LNCaP clone FGC (cell line): ENCODE measurements around the gene RNPS1.

Experiments
- DNase-seq: peaks from one replicate; pipeline ENCODE4 v3.0.0-alpha.2; 2011; ENCODE audit warnings: low read depth
- H3K4me3 ChIP-seq: 2 replicates; pipeline ENCODE4 v1.5.1; 2011; ENCODE audit warnings: mild to moderate bottlenecking, low read depth, low read length, control low read depth
- TF ChIP-seq, protein P1 (sequence below): IDR thresholded peaks from 2 replicates; pipeline ENCODE4 v1.5.1; 2012; ENCODE audit warnings: mild to moderate bottlenecking; ENCODE audit not compliant: control insufficient read depth, insufficient read depth; ENCODE audit errors: extremely low read depth

RNPS1 gene

DNA sequence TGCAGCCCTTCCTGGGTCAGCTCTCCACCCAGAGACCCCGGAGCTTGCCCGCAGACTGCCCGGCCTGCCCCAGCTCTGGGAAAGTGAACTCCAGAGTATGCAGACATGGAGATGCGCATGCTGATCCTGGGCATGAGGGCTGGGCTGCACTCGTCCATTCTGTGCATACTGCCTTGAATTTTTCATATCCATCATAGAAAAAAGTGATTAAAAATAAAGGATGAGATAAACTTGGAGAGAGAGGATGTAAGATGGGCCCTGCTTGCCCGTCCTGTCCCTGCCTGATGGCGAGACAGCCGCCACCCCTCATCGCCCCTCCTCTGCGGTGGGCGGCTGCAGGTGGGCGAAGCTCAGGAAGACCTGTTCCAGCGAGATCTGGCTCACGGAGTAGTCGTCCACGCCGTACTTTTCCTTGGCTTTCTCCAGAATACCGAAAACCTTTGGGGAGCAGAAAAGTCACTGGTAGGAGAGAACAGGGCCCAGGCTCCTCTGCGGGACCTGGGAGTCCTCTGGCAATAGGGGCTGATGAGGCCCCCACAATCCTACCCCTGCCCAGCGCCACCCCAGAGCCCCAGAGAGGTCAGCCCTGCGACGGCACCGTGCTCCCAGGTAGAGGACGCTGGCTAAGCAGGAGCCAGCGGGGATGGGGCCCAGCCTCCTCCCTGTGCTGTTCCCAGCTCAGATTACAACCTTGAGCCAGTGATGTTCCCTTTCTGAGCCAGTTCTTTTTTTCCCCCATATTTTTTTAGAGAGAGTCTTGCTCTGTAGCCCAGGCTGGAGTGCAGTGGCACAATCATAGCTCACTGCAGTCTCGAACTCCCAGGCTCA is 8.7 kb upstream of the RNPS1 start:
- TF ChIP-seq, protein P1, sequence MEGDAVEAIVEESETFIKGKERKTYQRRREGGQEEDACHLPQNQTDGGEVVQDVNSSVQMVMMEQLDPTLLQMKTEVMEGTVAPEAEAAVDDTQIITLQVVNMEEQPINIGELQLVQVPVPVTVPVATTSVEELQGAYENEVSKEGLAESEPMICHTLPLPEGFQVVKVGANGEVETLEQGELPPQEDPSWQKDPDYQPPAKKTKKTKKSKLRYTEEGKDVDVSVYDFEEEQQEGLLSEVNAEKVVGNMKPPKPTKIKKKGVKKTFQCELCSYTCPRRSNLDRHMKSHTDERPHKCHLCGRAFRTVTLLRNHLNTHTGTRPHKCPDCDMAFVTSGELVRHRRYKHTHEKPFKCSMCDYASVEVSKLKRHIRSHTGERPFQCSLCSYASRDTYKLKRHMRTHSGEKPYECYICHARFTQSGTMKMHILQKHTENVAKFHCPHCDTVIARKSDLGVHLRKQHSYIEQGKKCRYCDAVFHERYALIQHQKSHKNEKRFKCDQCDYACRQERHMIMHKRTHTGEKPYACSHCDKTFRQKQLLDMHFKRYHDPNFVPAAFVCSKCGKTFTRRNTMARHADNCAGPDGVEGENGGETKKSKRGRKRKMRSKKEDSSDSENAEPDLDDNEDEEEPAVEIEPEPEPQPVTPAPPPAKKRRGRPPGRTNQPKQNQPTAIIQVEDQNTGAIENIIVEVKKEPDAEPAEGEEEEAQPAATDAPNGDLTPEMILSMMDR: no peak
- no peak overlapping the region for H3K4me3 ChIP-seq
- DNase-seq: no peak

DNA sequence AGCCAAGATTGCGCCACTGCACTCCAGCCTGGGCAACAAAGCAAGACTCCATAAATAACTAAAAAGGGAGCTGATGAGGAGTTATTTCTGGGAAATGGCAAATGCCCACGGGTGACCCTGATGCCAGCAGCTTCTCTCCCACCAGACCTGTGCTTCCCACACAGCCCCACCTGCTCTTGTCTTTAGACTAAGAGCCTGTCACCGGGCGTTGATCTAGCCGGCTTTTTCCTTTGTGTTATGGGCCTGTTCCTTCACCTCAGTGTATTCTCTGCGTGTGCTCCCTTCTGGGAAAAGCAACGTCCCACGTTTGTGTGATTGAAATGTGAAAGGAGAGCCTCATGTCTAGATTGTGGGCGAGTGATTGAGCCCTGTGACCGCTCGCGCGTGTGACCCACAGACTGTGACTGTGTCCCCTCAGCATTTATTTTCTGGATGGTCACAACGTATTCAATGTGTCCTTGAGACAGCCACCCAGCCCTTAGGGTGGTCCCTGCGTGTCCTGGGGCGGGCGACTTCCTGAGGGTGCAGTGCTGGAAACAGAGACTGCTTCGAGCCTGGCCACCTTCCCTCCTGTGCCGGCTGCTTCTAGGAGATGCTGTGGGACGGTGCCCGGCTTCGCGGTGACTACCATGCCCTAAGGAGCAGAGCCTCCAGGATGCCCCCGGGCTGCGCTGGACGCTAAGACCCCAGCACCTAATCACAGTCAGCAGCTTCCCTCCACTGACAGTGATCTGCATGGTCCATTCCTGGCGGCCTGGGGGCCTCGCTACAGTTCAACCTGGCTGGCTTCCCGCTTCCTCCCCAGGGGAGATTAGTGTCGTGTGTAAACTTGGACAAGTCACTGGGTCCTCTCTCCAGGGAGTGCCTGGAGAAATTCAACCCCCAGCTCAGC is 7.8 kb upstream of the RNPS1 start:
- TF ChIP-seq, protein P1: no peak
- H3K4me3 ChIP-seq: no peak overlapping the region
- no peak for DNase-seq

DNA sequence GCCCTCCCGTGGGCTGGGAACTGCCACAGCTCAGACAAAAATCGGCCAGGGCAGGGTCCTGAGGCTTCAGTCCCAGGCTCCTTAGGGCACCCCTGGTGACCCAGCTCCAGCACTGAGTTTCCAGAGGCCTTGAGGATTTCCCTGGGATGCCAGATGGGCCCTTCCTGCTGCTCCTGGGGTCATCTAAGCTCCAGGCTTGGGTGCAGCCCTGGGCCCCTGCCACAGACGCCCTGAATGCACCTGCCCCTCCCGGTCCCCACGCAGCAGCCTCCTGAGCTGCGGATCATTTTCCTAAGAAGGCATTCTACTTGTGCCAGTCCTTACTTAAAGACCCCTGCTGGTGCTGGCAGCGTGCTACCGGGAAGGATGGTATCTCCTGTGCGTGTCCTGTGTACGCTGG is 6.0 kb upstream of the RNPS1 start:
- DNase-seq: no peak
- H3K4me3 ChIP-seq: no peak overlapping the region
- TF ChIP-seq, protein P1: no peak

DNA sequence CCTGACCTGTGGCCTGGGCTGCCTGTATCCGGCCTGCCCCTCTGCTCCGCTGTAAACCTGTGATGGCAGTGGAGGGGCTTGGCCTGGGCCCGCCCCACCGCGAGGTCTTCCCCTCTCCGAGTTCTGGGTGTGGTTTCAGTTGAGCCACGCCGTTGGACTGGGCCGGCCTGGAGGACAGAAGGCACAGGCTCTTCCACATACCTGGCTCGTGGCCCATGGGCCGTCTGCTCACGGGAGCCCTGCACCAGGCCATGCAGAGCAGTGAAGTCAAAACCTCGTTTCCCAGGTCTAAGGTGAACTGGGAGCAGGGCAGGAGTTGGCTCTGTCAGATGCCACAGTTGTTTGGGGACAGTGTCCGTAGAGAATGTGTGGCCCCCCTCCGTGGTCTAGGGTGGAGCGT is 5.6 kb upstream of the RNPS1 start:
- DNase-seq: no peak
- H3K4me3 ChIP-seq: no peak overlapping the region
- TF ChIP-seq, protein P1: no peak

DNA sequence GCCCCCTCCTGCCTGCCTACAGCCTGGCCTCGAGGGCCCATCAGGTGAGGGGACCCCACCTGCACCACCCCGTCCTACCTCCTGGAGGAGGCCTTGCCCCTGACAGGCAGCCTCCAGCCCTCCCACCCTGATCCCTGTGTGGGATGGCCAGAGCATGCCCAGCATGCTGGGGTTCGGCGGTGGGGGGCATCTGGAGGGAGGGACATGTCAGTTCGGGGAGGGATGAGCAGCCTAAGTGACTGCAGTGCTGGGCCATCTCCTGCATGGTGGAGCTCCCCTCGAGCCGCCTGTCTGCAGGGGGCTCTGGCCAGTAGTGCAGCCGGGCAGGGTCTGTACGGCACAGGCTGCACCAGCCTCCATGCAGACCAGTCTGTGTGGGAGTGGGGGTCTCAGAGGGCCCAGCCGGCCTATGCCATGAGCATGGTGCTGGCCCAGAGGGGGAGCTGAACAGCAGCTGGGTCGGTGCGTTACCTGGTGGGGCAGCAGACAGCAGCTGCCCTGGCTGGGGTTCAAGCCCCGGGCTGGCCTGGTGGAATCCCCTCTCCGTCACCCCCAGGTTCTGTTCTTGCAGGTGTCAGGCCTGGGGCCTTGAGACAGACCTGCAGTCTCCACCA is 4.0 kb upstream of the RNPS1 start:
- TF ChIP-seq, protein P1: no peak
- H3K4me3 ChIP-seq: no peak overlapping the region
- DNase-seq: no peak

DNA sequence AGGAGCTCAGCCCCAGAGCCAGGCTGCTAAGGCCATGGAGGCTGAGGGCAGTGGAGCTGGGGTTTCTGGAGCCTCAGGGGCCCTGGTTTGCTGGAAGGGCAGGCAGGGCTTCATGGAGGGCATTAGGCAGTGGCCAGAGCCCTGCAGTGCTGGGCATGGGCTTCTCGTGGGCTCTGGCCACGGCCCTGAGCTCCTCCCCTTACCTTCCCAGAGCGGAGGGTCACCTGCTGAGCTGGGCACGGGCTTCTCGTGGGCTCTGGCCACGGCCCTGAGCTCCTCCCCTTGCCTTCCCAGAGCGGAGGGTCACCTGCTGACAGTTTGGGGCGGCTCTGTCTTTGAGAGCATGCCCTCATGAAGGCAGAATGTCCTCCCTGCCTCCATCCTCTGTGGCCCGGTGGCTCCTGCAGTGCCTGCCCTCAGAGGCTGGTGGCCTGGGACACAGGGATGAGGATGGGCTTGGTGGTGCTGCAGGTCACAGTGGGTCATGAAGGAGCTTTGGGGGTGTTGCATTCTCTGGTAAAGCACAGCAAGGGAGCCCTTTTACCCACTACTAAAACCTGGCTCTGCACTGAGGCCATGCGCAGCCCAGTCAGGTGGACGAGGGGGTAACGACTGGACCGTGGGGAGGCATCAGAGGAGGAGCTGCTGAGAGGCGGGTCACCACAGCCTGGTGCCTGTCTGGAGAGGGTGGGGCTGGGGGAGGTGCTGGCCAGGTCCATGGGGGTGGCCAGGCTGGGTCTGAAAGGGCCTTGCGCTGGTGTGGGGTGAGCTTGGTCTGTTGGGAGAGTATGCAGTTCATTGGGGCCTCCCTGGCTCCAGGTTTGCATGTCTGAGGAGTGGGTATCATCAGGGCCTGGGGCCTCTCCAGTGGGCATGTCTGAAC is 2.9 kb upstream of the RNPS1 start:
- TF ChIP-seq, protein P1: no peak
- DNase-seq: no peak

More for the DNA sequence above, 2.9 kb upstream of the RNPS1 start:
- H3K4me3 ChIP-seq: no peak overlapping the region
